BLaER1 (cell line): Measurements from ENCODE around the gene DDX25.

Source experiments
- H3K27ac ChIP-seq: shearing (Covaris generic); formaldehyde crosslinking; 2 replicates; pipeline ENCODE4 v1.8.1; 2022
- H3K27me3 ChIP-seq: shearing (Covaris generic); formaldehyde crosslinking; 2 replicates; pipeline ENCODE4 v1.8.1; 2022
- H3K36me3 ChIP-seq: shearing (Covaris generic); formaldehyde crosslinking; 2 replicates; pipeline ENCODE4 v1.8.1; 2022
- H3K4me1 ChIP-seq: shearing (Covaris generic); formaldehyde crosslinking; 2 replicates; pipeline ENCODE4 v1.8.1; 2022
- H3K4me2 ChIP-seq: shearing (Covaris generic); formaldehyde crosslinking; 2 replicates; pipeline ENCODE4 v1.8.1; 2022
- H3K4me3 ChIP-seq: shearing (Covaris generic); formaldehyde crosslinking; 2 replicates; pipeline ENCODE4 v1.8.1; 2022
- H3K9ac ChIP-seq: shearing (Covaris generic); formaldehyde crosslinking; 2 replicates; pipeline ENCODE4 v1.8.1; 2022
- H3K9me3 ChIP-seq: shearing (Covaris generic); formaldehyde crosslinking; 2 replicates; pipeline ENCODE4 v1.8.1; 2022
- H4K20me1 ChIP-seq: shearing (Covaris generic); formaldehyde crosslinking; 2 replicates; pipeline ENCODE4 v1.8.1; 2022
- Cebpa-rat ChIP-seq: shearing (Covaris generic); IDR thresholded peaks from 2 replicates; pipeline ENCODE4 v1.8.1; 2022

The DDX25 gene

DNA sequence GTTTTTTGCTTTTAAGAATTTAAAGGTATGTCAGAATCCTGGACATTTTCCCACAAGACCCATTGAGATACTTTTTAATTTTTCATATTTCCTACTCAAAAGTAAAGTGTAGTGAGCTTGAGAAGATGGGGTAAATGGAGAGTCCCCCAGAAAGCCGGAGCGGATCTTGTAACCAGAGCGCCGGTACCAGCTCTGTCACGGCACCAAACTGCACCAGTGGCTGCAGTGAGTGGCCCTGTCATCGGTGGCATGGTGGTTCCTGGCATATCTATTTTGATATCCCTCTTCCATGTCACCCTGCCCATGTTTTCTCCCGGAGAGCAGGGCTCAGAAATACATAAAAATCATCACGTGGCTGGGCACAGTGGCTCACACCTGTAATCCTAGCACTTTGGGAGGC is 19.3 kb downstream of the DDX25 start:
- Histone ChIP-seq H3K36me3 (no peaks in the 10 kb centered on the region), H3K27me3 (no peaks in the 10 kb centered on the region), H3K4me3 (no peak overlapping the region), H3K27ac (no peak overlapping the region), H3K9me3 (no peaks in the 10 kb centered on the region), H3K4me1 (0 out of 2 replicates have a peak, but pooled peaks cover 5% of the 10 kb centered on the region), H4K20me1 (no peaks in the 10 kb centered on the region), H3K4me2 (no peak overlapping the region), H3K9ac (no peak overlapping the region)
- TF ChIP-seq Cebpa-rat: no peak

GRCh38 chr11:125924384-125925007 is 20.2 kb downstream of the DDX25 start:
- H3K36me3 ChIP-seq: no peaks in the 10 kb centered on the region
- no peak overlapping the region for H3K4me2 ChIP-seq
- H3K9me3 ChIP-seq: no peaks in the 10 kb centered on the region
- no peak overlapping the region for H3K9ac ChIP-seq
- no peaks in the 10 kb centered on the region for H3K27me3 ChIP-seq
- TF ChIP-seq Cebpa-rat: no peak
- H3K4me1 ChIP-seq: 0 out of 2 replicates have a peak, but pooled peaks cover 5% of the 10 kb centered on the region
- H3K4me3 ChIP-seq: no peak overlapping the region
- H4K20me1 ChIP-seq: no peaks in the 10 kb centered on the region
- no peak overlapping the region for H3K27ac ChIP-seq

GRCh38 chr11:125925247-125925740 is 21.0 kb downstream of the DDX25 start:
- no peaks in the 10 kb centered on the region for H3K9me3 ChIP-seq
- H3K4me1 ChIP-seq: 0 out of 2 replicates have a peak, but pooled peaks cover 5% of the 10 kb centered on the region
- no peaks in the 10 kb centered on the region for H3K27me3 ChIP-seq
- no peak for TF ChIP-seq Cebpa-rat
- H3K36me3 ChIP-seq: no peaks in the 10 kb centered on the region
- no peak overlapping the region for H3K4me3 ChIP-seq
- H4K20me1 ChIP-seq: no peaks in the 10 kb centered on the region
- H3K4me2 ChIP-seq: no peak overlapping the region
- no peak overlapping the region for H3K27ac ChIP-seq
- H3K9ac ChIP-seq: no peak overlapping the region

DNA sequence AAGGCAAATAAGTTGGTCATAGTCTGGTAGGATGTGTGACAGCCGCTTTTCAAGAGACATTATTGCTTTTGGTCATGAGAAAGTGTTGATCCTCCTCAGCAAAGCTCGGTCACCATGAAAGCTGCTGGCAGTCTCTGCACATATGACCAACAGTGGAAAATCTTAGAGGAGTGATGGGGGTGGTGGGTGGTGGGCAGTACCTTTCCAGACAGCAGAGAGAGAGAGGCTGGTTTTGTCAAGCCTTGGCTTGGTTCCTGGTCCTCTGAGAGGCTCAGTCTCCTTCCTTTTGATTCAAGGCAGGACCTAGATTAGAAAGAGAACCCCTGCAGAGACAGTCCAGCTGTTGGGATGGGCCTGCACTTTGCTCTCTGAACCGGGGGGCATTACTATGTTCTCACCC is 21.5 kb downstream of the DDX25 start:
- Histone ChIP-seq H3K4me1 (0 out of 2 replicates have a peak, but pooled peaks cover 5% of the 10 kb centered on the region), H3K4me2 (no peak overlapping the region), H3K9me3 (no peaks in the 10 kb centered on the region), H3K36me3 (no peaks in the 10 kb centered on the region), H4K20me1 (no peaks in the 10 kb centered on the region), H3K9ac (no peak overlapping the region), H3K27ac (no peak overlapping the region), H3K27me3 (no peaks in the 10 kb centered on the region), H3K4me3 (no peak overlapping the region)
- no peak for TF ChIP-seq Cebpa-rat

GRCh38 chr11:125926682-125927081 is 22.4 kb downstream of the DDX25 start:
- Histone ChIP-seq H4K20me1 (no peaks in the 10 kb centered on the region), H3K27ac (no peak overlapping the region), H3K4me2 (no peak overlapping the region), H3K27me3 (no peaks in the 10 kb centered on the region), H3K9ac (no peak overlapping the region), H3K4me1 (0 out of 2 replicates have a peak, but pooled peaks cover 5% of the 10 kb centered on the region), H3K4me3 (no peak overlapping the region), H3K36me3 (no peaks in the 10 kb centered on the region), H3K9me3 (no peaks in the 10 kb centered on the region)
- no peak for TF ChIP-seq Cebpa-rat

- H3K36me3 ChIP-seq: no peaks in the 10 kb centered on the region
- H3K9ac ChIP-seq: no peak overlapping the region
- no peak overlapping the region for H3K4me3 ChIP-seq
- no peaks in the 10 kb centered on the region for H3K27me3 ChIP-seq
- TF ChIP-seq Cebpa-rat: no peak
- no peak overlapping the region for H3K27ac ChIP-seq
- no peak overlapping the region for H3K4me2 ChIP-seq
- no peaks in the 10 kb centered on the region for H4K20me1 ChIP-seq
- 0 out of 2 replicates have a peak, but pooled peaks cover 5% of the 10 kb centered on the region for H3K4me1 ChIP-seq
- no peaks in the 10 kb centered on the region for H3K9me3 ChIP-seq
Observed at GRCh38 chr11:125929445-125930075, 25.3 kb downstream of the DDX25 start.

- no peak for TF ChIP-seq Cebpa-rat
- Histone ChIP-seq H3K4me2 (no peak overlapping the region), H4K20me1 (no peaks in the 10 kb centered on the region), H3K9ac (no peak overlapping the region), H3K9me3 (no peaks in the 10 kb centered on the region), H3K4me3 (no peak overlapping the region), H3K27ac (no peak overlapping the region), H3K36me3 (no peaks in the 10 kb centered on the region), H3K27me3 (no peaks in the 10 kb centered on the region), H3K4me1 (0 out of 2 replicates have a peak, but pooled peaks cover 5% of the 10 kb centered on the region)
Observed at GRCh38 chr11:125930076-125930450, 25.8 kb downstream of the DDX25 start.

GRCh38 chr11:125931116-125931515 is 26.8 kb downstream of the DDX25 start:
- Histone ChIP-seq H3K27ac (no peak overlapping the region), H3K4me3 (no peak overlapping the region)

DNA sequence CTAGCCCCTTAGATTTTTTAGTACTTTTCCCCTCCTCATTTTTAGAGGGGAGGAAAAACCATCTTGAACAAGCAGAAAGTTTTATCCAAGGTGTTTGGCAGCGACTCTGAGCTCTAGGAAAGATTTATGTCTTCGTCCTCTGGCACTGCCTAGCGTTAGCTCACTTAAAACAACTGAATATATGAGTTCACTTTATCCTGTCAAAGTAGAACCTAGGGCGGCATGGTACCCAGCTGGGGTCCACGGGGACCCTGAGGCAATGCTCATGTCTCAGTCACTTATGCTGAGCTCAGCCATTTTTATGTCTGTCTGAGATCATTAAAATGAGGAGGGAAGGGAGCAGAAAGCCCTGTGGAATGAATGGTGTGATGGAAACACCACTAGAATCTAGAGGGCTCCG is 27.4 kb downstream of the DDX25 start:
- Histone ChIP-seq H3K27me3 (no peaks in the 10 kb centered on the region), H3K36me3 (no peaks in the 10 kb centered on the region), H3K4me2 (no peak overlapping the region), H3K9me3 (no peaks in the 10 kb centered on the region), H4K20me1 (no peaks in the 10 kb centered on the region), H3K4me1 (no peaks in the 10 kb centered on the region), H3K9ac (no peak overlapping the region), H3K27ac (no peak overlapping the region), H3K4me3 (no peak overlapping the region)
- TF ChIP-seq Cebpa-rat: no peak

More at GRCh38 chr11:125931116-125931515, 26.8 kb downstream of the DDX25 start:
- Histone ChIP-seq H3K36me3 (no peaks in the 10 kb centered on the region), H4K20me1 (no peaks in the 10 kb centered on the region), H3K27me3 (no peaks in the 10 kb centered on the region), H3K4me1 (0 out of 2 replicates have a peak, but pooled peaks cover under 1% of the 10 kb centered on the region), H3K9me3 (no peaks in the 10 kb centered on the region), H3K4me2 (no peak overlapping the region), H3K9ac (no peak overlapping the region)
- no peak for TF ChIP-seq Cebpa-rat

DNA sequence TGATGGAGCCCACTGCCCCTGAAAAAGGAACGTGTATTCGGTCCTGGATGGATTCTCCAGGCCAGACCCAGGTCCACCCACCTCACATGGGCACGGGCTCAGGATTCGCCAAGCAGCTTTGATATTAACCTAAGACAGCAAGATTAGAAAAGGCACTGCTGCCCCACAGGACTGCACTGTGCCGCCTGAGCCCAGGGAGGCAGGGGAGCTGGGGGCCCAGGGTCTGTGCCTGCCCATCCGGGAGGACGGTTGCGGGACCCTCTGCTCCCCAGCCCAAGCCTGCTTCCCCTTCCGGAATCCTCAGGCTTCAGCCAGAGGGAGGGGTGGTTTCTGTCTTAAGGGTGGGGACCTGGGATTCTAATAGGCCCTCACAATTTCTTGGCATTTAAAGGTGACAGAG is 28.0 kb downstream of the DDX25 start:
- Histone ChIP-seq H3K4me1 (no peaks in the 10 kb centered on the region), H4K20me1 (no peaks in the 10 kb centered on the region), H3K4me3 (no peak overlapping the region), H3K27me3 (no peaks in the 10 kb centered on the region), H3K4me2 (no peak overlapping the region), H3K9ac (no peak overlapping the region), H3K36me3 (no peaks in the 10 kb centered on the region), H3K9me3 (no peaks in the 10 kb centered on the region), H3K27ac (no peak overlapping the region)
- TF ChIP-seq Cebpa-rat: no peak
